Peyer's patch (tissue), 4 donors: ENCODE results near the gene SPTA1. TPM values are rescaled to one million over a fixed set of nuclear protein-coding genes. Genes with fewer than 3 reads are reported as not detected.

ENCODE experiments used
- DNase-seq, 3 donors: peaks; one replicate each; pipeline ENCODE4 v3.0.0-alpha.2; 2017 to 2019
- H3K27ac ChIP-seq, 4 donors: fragments of 200-600 bp; sonication (generic); one replicate each; pipeline ENCODE4 v1.5.1; 2016 to 2019
- H3K27me3 ChIP-seq, 2 donors: fragments of 200-600 bp; sonication (generic); one replicate each; pipeline ENCODE4 v1.5.1; 2019
- H3K36me3 ChIP-seq, 3 donors: fragments of 200-600 bp; sonication (generic); one replicate each; pipeline ENCODE4 v1.5.1; 2016 to 2019
- H3K4me1 ChIP-seq, 4 donors: fragments of 200-600 bp; sonication (generic); one replicate each; pipeline ENCODE4 v1.5.1; 2016 to 2019
- H3K4me3 ChIP-seq, 4 donors: fragments of 200-600 bp; sonication (generic); 1 replicate in 3 of 4; 2 replicates in 1 of 4; pipeline ENCODE4 v1.5.1; 2016 to 2019; ENCODE audit warnings: mild to moderate bottlenecking in 1 of 4
- H3K9me3 ChIP-seq, 4 donors: fragments of 200-600 bp; sonication (generic); one replicate each; pipeline ENCODE4 v1.5.1; 2016 to 2019; ENCODE audit warnings: mild to moderate bottlenecking in 1 of 4
- POLR2A ChIP-seq, 2 donors: fragments of 450-650 bp; IDR thresholded peaks; one replicate each; pipeline ENCODE4 v1.5.1; 2017; ENCODE audit warnings: antibody characterized with exemption in 2 of 2, mild to moderate bottlenecking in 2 of 2, moderate library complexity in 2 of 2
- total RNA-seq, 4 donors: library from RNA; depleted of rRNA; stranded (reverse); fragments of >200 nt; gene quantifications; one replicate each; pipeline ENCODE4 v1.1.0, GENCODE V29; 2016
- TF ChIP-seq, protein P1 (sequence below), 6 experiments: fragments of 450-650 bp in 4 of 6; fragments of 200-600 bp in 2 of 6; sonication (generic) in 1 of 6; IDR thresholded peaks; one replicate each; pipeline ENCODE4 v1.5.1; 2017 to 2019; ENCODE audit warnings: antibody characterized with exemption in 6 of 6, mild to moderate bottlenecking in 3 of 6, moderate library complexity in 1 of 6

The SPTA1 gene
- total RNA-seq, 4 donors from 2014 or later, result not detected

DNA sequence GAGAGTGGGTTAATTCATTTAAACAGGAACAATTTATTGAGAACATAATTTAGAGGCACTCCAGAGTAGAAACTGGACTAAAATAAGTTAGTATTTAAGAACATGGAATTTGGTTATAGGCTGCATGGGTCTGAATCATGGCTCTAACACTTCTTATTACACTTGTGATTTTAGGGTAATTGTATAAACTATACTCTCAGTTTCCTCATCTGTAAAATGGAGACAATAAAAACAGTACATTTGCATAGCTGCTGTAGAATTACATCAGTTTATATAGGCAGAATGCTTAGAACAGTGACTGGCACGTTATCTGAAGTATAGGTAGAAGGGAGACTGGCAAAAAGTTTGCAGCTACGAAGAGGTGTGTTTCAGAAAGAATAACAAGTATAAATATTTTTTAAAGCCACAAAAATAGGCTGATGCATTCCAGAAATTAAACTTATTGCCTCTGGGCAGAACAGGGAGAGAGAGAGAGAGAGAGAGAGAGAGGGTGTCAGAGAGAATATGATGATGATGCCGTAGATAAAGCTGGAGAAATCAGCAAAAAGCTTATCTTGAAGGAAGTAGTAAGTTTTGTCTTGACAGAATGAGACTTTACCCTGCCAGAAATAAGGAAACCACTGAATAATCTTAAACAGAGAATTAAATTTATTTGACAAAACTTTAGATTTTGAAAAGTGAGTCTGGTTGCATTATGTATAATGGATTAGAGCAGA, 42.2 kb upstream of the SPTA1 start:
- Histone ChIP-seq H3K4me3 (no peak overlapping the region), H3K4me1 (no peaks in the 10 kb centered on the region), H3K9me3 (no peaks in the 10 kb centered on the region), H3K27me3 (no peaks in the 10 kb centered on the region), H3K27ac (no peak overlapping the region), H3K36me3 (no peaks in the 10 kb centered on the region)
- no peak for DNase-seq
- TF ChIP-seq, protein P1, sequence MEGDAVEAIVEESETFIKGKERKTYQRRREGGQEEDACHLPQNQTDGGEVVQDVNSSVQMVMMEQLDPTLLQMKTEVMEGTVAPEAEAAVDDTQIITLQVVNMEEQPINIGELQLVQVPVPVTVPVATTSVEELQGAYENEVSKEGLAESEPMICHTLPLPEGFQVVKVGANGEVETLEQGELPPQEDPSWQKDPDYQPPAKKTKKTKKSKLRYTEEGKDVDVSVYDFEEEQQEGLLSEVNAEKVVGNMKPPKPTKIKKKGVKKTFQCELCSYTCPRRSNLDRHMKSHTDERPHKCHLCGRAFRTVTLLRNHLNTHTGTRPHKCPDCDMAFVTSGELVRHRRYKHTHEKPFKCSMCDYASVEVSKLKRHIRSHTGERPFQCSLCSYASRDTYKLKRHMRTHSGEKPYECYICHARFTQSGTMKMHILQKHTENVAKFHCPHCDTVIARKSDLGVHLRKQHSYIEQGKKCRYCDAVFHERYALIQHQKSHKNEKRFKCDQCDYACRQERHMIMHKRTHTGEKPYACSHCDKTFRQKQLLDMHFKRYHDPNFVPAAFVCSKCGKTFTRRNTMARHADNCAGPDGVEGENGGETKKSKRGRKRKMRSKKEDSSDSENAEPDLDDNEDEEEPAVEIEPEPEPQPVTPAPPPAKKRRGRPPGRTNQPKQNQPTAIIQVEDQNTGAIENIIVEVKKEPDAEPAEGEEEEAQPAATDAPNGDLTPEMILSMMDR (IDR thresholded peaks at IDR 0.05), result no peak
- no peak for TF ChIP-seq POLR2A (IDR thresholded peaks at IDR 0.05)

DNA sequence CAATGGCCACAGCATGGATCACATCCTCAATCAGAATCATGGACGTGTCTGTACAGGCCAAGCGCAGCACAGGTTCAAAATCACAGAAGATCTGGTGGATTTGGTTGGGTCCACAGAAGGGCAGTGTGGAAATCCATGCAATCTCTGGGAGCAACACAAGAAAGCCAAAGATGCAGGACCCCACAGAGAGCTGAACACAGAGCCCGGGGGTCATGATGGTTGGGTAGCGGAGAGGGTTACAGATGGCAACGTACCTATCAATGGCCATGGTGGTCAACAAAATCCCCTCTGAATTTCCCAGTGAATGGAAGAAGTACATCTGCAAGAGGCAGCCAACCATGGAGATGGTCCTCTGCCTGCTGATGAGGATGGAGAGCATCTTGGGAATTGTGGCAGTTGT, 37.9 kb upstream of the SPTA1 start:
- Histone ChIP-seq H3K36me3 (no peaks in the 10 kb centered on the region), H3K9me3 (no peaks in the 10 kb centered on the region), H3K4me1 (no peaks in the 10 kb centered on the region), H3K27ac (no peak overlapping the region), H3K4me3 (no peak overlapping the region), H3K27me3 (no peaks in the 10 kb centered on the region)
- no peak for DNase-seq
- no peak for TF ChIP-seq POLR2A (IDR thresholded peaks at IDR 0.05)
- TF ChIP-seq, protein P1 (IDR thresholded peaks at IDR 0.05), result no peak

DNA sequence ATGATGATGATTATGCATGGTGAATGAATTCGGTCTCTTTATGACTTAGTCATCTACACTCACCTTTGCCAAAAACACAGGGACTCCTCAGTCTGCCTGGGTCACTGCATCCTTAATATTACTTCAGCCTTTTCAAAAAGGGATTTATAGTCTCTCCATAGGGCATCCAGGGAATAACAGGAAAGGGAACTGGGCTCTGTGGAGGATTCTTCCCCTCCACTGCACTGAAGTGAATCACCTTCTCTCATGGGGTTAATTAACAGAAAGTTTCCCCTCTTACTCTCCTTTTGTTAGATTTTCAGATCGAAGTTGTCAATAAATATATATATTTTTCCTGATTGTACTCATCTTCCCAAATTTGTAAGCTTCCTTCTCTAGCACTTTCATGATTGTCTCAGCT, 34.1 kb upstream of the SPTA1 start, which contains the start of gene OR6K3:
OR6K3 (minus strand) TSS at position 101 of the 400 bp plus-strand sequence. CDS start 2,605 bp downstream, outside the sequence.
- TF ChIP-seq, protein P1 (IDR thresholded peaks at IDR 0.05), result no peak
- no peak for TF ChIP-seq POLR2A (IDR thresholded peaks at IDR 0.05)
- H3K27ac ChIP-seq, result no peak within 1 kb of the TSS
- no peak for DNase-seq
- H3K27me3 ChIP-seq, result no peaks in the 10 kb centered on the region
- no peaks in the 10 kb centered on the region for H3K9me3 ChIP-seq
- H3K36me3 ChIP-seq, result no peaks in the 10 kb centered on the region
- H3K4me1 ChIP-seq, result no peaks in the 10 kb centered on the region
- no peak within 1 kb of the TSS for H3K4me3 ChIP-seq

DNA sequence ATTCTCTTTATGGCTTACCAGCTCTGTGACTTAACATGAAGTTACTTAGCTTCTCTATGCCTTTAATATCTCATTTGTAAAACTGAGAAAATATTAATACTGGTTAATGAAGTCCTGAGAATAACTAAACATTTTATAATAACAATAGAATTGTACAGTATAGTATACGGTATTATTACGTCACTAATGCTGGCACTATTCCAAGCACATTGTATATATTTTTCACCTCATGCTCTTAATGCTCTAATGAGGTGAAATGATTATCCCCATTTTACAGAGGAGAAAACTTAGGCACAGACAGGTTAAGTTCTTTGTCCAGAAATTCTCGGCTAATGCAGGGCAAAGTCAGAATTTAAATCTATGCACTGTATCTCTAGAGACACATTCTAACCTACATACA, 33.1 kb upstream of the SPTA1 start:
- Histone ChIP-seq H3K36me3 (no peaks in the 10 kb centered on the region), H3K4me3 (no peak overlapping the region), H3K9me3 (no peaks in the 10 kb centered on the region), H3K27me3 (no peaks in the 10 kb centered on the region), H3K4me1 (no peaks in the 10 kb centered on the region), H3K27ac (no peak overlapping the region)
- DNase-seq, result no peak
- no peak for TF ChIP-seq POLR2A (IDR thresholded peaks at IDR 0.05)
- TF ChIP-seq, protein P1 (IDR thresholded peaks at IDR 0.05), result no peak

DNA sequence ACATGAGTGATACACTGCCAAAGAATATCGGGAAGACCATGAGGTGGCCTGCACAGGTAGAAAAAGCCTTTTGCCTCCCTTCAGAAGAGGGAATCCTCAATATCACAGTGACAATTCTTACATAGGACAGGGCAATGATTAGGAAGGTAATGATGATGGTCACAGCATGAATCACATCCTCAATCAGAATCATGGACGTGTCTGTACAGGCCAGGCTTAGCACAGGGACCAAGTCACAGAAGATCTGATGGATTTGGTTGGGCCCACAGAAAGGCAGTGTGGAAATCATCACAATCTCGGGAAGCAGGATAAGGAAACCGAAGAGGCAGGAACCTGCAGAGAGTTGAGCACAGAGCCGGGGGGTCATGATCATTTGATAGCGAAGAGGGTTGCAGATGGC, 30.8 kb upstream of the SPTA1 start:
- Histone ChIP-seq H3K27me3 (no peaks in the 10 kb centered on the region), H3K36me3 (no peaks in the 10 kb centered on the region), H3K4me3 (no peak overlapping the region), H3K9me3 (no peaks in the 10 kb centered on the region), H3K27ac (no peak overlapping the region), H3K4me1 (no peaks in the 10 kb centered on the region)
- DNase-seq, result no peak
- TF ChIP-seq POLR2A (IDR thresholded peaks at IDR 0.05), result no peak
- TF ChIP-seq, protein P1 (IDR thresholded peaks at IDR 0.05), result no peak
